ENCODE data around the gene GAGE12H. TPM values are rescaled to one million over a fixed set of nuclear protein-coding genes. Genes with fewer than 3 reads are reported as not detected.
"Not testable (repeated sequence)": the region's sequence is repeated elsewhere in the genome, so short reads cannot be mapped to it uniquely, and the experiment has no call there.

Gene GAGE12H
- not detected in 3 replicates for total RNA-seq

- not testable (repeated sequence) for H3K4me1 Mint-ChIP-seq; DNase-seq (ENCODE audit: low spot score in 2 of 2, unreplicated experiment in 2 of 2); H3K27me3 Mint-ChIP-seq (ENCODE audit: low read depth); H3K36me3 Mint-ChIP-seq; H3K4me3 Mint-ChIP-seq; H3K9me3 Mint-ChIP-seq; H3K27ac Mint-ChIP-seq
These were observed at the start of gene GAGE12H for GRCh38 chrX:49579649-49580048. Gene GAGE12H (plus strand): TSS chrX:49579949. CDS start chrX:49581104, 1,155 bp downstream.

GRCh38 chrX:49531877-49532276 is 47.9 kb upstream of the GAGE12H start, which contains the start of gene GAGE12C:
Gene GAGE12C (plus strand): TSS chrX:49532177. CDS start chrX:49533332, 1,155 bp downstream.
- H3K4me1 Mint-ChIP-seq: not testable (repeated sequence)

GRCh38 chrX:49541433-49541832 is 38.3 kb upstream of the GAGE12H start, which contains the start of gene GAGE12D:
Gene GAGE12D (plus strand): TSS chrX:49541733. CDS start chrX:49542888, 1,155 bp downstream.
- H3K27me3 Mint-ChIP-seq (ENCODE audit: low read depth); H3K4me1 Mint-ChIP-seq: not testable (repeated sequence)

More at GRCh38 chrX:49531877-49532276, 47.9 kb upstream of the GAGE12H start, which contains the start of gene GAGE12C:
- not testable (repeated sequence) for H3K36me3 Mint-ChIP-seq; DNase-seq (ENCODE audit: low spot score in 2 of 2, unreplicated experiment in 2 of 2); H3K4me3 Mint-ChIP-seq; H3K27ac Mint-ChIP-seq; H3K9me3 Mint-ChIP-seq; H3K27me3 Mint-ChIP-seq (ENCODE audit: low read depth)

GRCh38 chrX:49550989-49551388 is 28.8 kb upstream of the GAGE12H start, which contains the start of gene GAGE12E:
Gene GAGE12E (plus strand): TSS chrX:49551289. CDS start chrX:49552444, 1,155 bp downstream.
- not testable (repeated sequence) for H3K27ac Mint-ChIP-seq; H3K36me3 Mint-ChIP-seq; H3K4me1 Mint-ChIP-seq; H3K9me3 Mint-ChIP-seq; H3K4me3 Mint-ChIP-seq; DNase-seq (ENCODE audit: low spot score in 2 of 2, unreplicated experiment in 2 of 2); H3K27me3 Mint-ChIP-seq (ENCODE audit: low read depth)

More at GRCh38 chrX:49541433-49541832, 38.3 kb upstream of the GAGE12H start, which contains the start of gene GAGE12D:
- not testable (repeated sequence) for H3K27ac Mint-ChIP-seq; H3K36me3 Mint-ChIP-seq; H3K9me3 Mint-ChIP-seq; DNase-seq (ENCODE audit: low spot score in 2 of 2, unreplicated experiment in 2 of 2); H3K4me3 Mint-ChIP-seq

GRCh38 chrX:49560542-49560941 is 19.2 kb upstream of the GAGE12H start, which contains the start of gene GAGE12F:
Gene GAGE12F (plus strand): TSS chrX:49560842. CDS start chrX:49561997, 1,155 bp downstream.
- not testable (repeated sequence) for H3K27ac Mint-ChIP-seq; H3K27me3 Mint-ChIP-seq (ENCODE audit: low read depth); H3K4me3 Mint-ChIP-seq; H3K4me1 Mint-ChIP-seq; DNase-seq (ENCODE audit: low spot score in 2 of 2, unreplicated experiment in 2 of 2); H3K9me3 Mint-ChIP-seq; H3K36me3 Mint-ChIP-seq

GRCh38 chrX:49568728-49569127 is 11.0 kb upstream of the GAGE12H start:
- not testable (repeated sequence) for H3K36me3 Mint-ChIP-seq; DNase-seq (ENCODE audit: low spot score in 2 of 2, unreplicated experiment in 2 of 2); H3K4me1 Mint-ChIP-seq; H3K27ac Mint-ChIP-seq; H3K4me3 Mint-ChIP-seq; H3K9me3 Mint-ChIP-seq; H3K27me3 Mint-ChIP-seq (ENCODE audit: low read depth)

GRCh38 chrX:49569152-49569551 is 10.6 kb upstream of the GAGE12H start:
- not testable (repeated sequence) for DNase-seq (ENCODE audit: low spot score in 2 of 2, unreplicated experiment in 2 of 2); H3K4me1 Mint-ChIP-seq; H3K27me3 Mint-ChIP-seq (ENCODE audit: low read depth); H3K9me3 Mint-ChIP-seq; H3K27ac Mint-ChIP-seq; H3K36me3 Mint-ChIP-seq; H3K4me3 Mint-ChIP-seq

GRCh38 chrX:49570100-49570499 is 9.6 kb upstream of the GAGE12H start, which contains the start of gene GAGE12G:
Gene GAGE12G (plus strand): TSS chrX:49570400. CDS start chrX:49571555, 1,155 bp downstream.
- DNase-seq (ENCODE audit: low spot score in 2 of 2, unreplicated experiment in 2 of 2); H3K27ac Mint-ChIP-seq; H3K9me3 Mint-ChIP-seq; H3K4me1 Mint-ChIP-seq; H3K27me3 Mint-ChIP-seq (ENCODE audit: low read depth); H3K36me3 Mint-ChIP-seq; H3K4me3 Mint-ChIP-seq: not testable (repeated sequence)

- H3K4me3 Mint-ChIP-seq; DNase-seq (ENCODE audit: low spot score in 2 of 2, unreplicated experiment in 2 of 2); H3K9me3 Mint-ChIP-seq; H3K27me3 Mint-ChIP-seq (ENCODE audit: low read depth); H3K36me3 Mint-ChIP-seq; H3K4me1 Mint-ChIP-seq; H3K27ac Mint-ChIP-seq: not testable (repeated sequence)
These were observed 9.4 kb downstream of the GAGE12H start, which contains the start of gene GAGE2A for GRCh38 chrX:49589196-49589595. Gene GAGE2A (plus strand): TSS chrX:49589496. CDS start chrX:49590651, 1,155 bp downstream.

- H3K36me3 Mint-ChIP-seq; H3K27me3 Mint-ChIP-seq (ENCODE audit: low read depth); H3K4me3 Mint-ChIP-seq; H3K4me1 Mint-ChIP-seq; H3K27ac Mint-ChIP-seq; H3K9me3 Mint-ChIP-seq: not testable (repeated sequence)
- DNase-seq (ENCODE audit: low spot score in 2 of 2, unreplicated experiment in 2 of 2): peak; percentile 50 to 55
These were observed 10.2 kb downstream of the GAGE12H start for GRCh38 chrX:49589769-49590478.

GRCh38 chrX:49590488-49590887 is 10.7 kb downstream of the GAGE12H start:
- not testable (repeated sequence) for H3K9me3 Mint-ChIP-seq; H3K4me3 Mint-ChIP-seq; H3K27me3 Mint-ChIP-seq (ENCODE audit: low read depth); H3K27ac Mint-ChIP-seq; H3K4me1 Mint-ChIP-seq; H3K36me3 Mint-ChIP-seq; DNase-seq (ENCODE audit: low spot score in 2 of 2, unreplicated experiment in 2 of 2)

- not testable (repeated sequence) for H3K27ac Mint-ChIP-seq, H3K4me3 Mint-ChIP-seq
These were observed 19.0 kb downstream of the GAGE12H start, which contains the start of gene GAGE1 for GRCh38 chrX:49598720-49599119. Gene GAGE1 (plus strand): TSS chrX:49599020. CDS start chrX:49600175, 1,155 bp downstream.

More at GRCh38 chrX:49598720-49599119, 19.0 kb downstream of the GAGE12H start, which contains the start of gene GAGE1:
- not testable (repeated sequence) for H3K9me3 Mint-ChIP-seq; H3K36me3 Mint-ChIP-seq; H3K4me1 Mint-ChIP-seq; DNase-seq (ENCODE audit: low spot score in 2 of 2, unreplicated experiment in 2 of 2); H3K27me3 Mint-ChIP-seq (ENCODE audit: low read depth)

All from mesothelial cell of epicardium (in vitro differentiated cells).